Adrenal gland (tissue), 12 donors: ENCODE results near the gene PLXNA2. TPM values are rescaled to one million over a fixed set of nuclear protein-coding genes. Genes with fewer than 3 reads are reported as not detected.

Source experiments
- DNase-seq, 7 donors: peaks; one replicate each; pipeline ENCODE4 v3.0.0-alpha.2; 2019 to 2020
- H3K27ac ChIP-seq, 5 donors: fragments of 200-600 bp; sonication (generic) in 4 of 5; 1 replicate in 3 of 5; 2 replicates in 2 of 5; pipeline versions ENCODE4 v1.5.1 to v1.8.0; 2016 to 2020; ENCODE audit warnings: mild to moderate bottlenecking in 1 of 5
- H3K27me3 ChIP-seq: fragments of 200-600 bp; 2 replicates; pipeline ENCODE4 v1.8.0; 2021
- H3K36me3 ChIP-seq, 2 donors: fragments of 200-600 bp; replicated peaks in 1 of 2; 1 replicate in 1 of 2; 2 replicates in 1 of 2; pipeline versions ENCODE4 v1.5.1 to v1.8.0; 2018 to 2022
- H3K4me1 ChIP-seq, 2 donors: fragments of 200-600 bp; replicated peaks in 1 of 2; 1 replicate in 1 of 2; 2 replicates in 1 of 2; pipeline versions ENCODE4 v1.5.1 to v1.8.0; 2018 to 2021
- H3K4me3 ChIP-seq, 4 donors: fragments of 200-600 bp; sonication (generic) in 3 of 4; one replicate each; pipeline ENCODE4 v1.5.1; 2016 to 2018
- H3K9me3 ChIP-seq, 3 donors: fragments of 200-600 bp; sonication (generic) in 1 of 3; replicated peaks in 1 of 3; 1 replicate in 2 of 3; 2 replicates in 1 of 3; pipeline versions ENCODE4 v1.5.1 to v1.8.0; 2016 to 2021
- CTCF ChIP-seq, 6 experiments: fragments of 450-650 bp in 4 of 6; fragments of 200-600 bp in 2 of 6; sonication (generic) in 1 of 6; IDR thresholded peaks; 1 replicate in 5 of 6; 2 replicates in 1 of 6; pipeline versions ENCODE4 v1.5.1 to v1.8.0; 2016 to 2021; ENCODE audit warnings: antibody characterized with exemption in 6 of 6, mild to moderate bottlenecking in 2 of 6, moderate library complexity in 1 of 6
- POLR2A ChIP-seq, 2 donors: fragments of 450-650 bp; IDR thresholded peaks; one replicate each; pipeline ENCODE4 v1.6.1; 2017; ENCODE audit warnings: antibody characterized with exemption in 2 of 2, mild to moderate bottlenecking in 2 of 2, moderate library complexity in 1 of 2
- WGBS, 4 donors: extraction: QIAGEN DNeasy Blood & Tissue Kit in 2 of 4; methylation state at CpG; one replicate each; pipeline versions ENCODE4 v1.1.5 to v1.1.7; 2013 to 2017; 5-methylcytosine and 5-hydroxymethylcytosine counted together
- intact Hi-C, 2 donors: fragments of 100-400 bp; cut with DNase I; formaldehyde crosslinking; loops; one replicate each; pipeline versions ENCODE4 v1.14.1 to v1.15.0; 2022 to 2023
- polyA plus RNA-seq, 3 donors: library from polyadenylated mRNA; stranded (reverse); fragments of 200-250 nt in 2 of 3; fragments of 350-450 nt in 1 of 3; fragmentation: Illumina TruSeq in 1 of 3; extraction: RNeasy Lipid Tissue Mini Kit (QIAGEN cat#74804) in 1 of 3; gene quantifications; one replicate each; pipeline ENCODE4 v1.2.3, GENCODE V29; 2013 to 2014
- total RNA-seq, 9 donors: library from RNA; depleted of rRNA in 4 of 9; stranded (reverse); fragments of >200 nt in 4 of 9; fragments of 120-200 nt in 1 of 9; fragmentation: NEBNext Ultra II Directional in 1 of 9; extraction: Animal tissue kit (Norgen Biotek cat#: 25700) in 1 of 9; gene quantifications; one replicate each; pipeline versions ENCODE4 v1.1.0 to v1.2.4, GENCODE V29; 2013 to 2023
- donor health status: healthy with polysubstance abuse.
- donor health status: Bipolar disorder and iron deficiency.
- donor health status: DM: yes; HTN: yes; CAD: no.
- donor health status: DM: no; HTN: no; CAD: no.
- donor health status: DM: no; HTN: no; CAD: no.
- donor health status: DM: yes; HTN: yes; CAD: no.

PLXNA2 gene
- total and polyA plus RNA-seq, 12 donors = 2.7 to 9.4 (median 4.5) TPM

- Histone ChIP-seq H3K27ac (no peak overlapping the region), H3K4me1 (peaks cover 0 to 24% of the 10 kb centered on the region in 2 donors), H3K27me3 (no peaks in the 10 kb centered on the region), H3K9me3 (no peaks in the 10 kb centered on the region), H3K4me3 (no peak overlapping the region), H3K36me3 (no peaks in the 10 kb centered on the region)
- TF ChIP-seq POLR2A (IDR thresholded peaks at IDR 0.05) (no peak), CTCF (IDR thresholded peaks at IDR 0.05) (no peak)
- 77 to 83% (median 82%) methylated on average over 10 of the region's 10 CpGs for WGBS, 4 donors
- DNase-seq = peak in 1 of 7 donors; percentile 44
- intact Hi-C loops = loop anchor here (2.0 to 5.0 kb wide), 4 partner anchors 107 to 217 kb away; no protein-coding TSS in a partner anchor
Observed at GRCh38 chr1:208239473-208240381, 4.5 kb downstream of the PLXNA2 start.

- Histone ChIP-seq H3K27me3 (no peaks in the 10 kb centered on the region), H3K27ac (peak overlapping the region in 1 of 5 donors; percentile 55), H3K9me3 (no peaks in the 10 kb centered on the region), H3K4me1 (peaks cover 0 to 21% of the 10 kb centered on the region in 2 donors), H3K4me3 (no peak overlapping the region), H3K36me3 (no peaks in the 10 kb centered on the region)
- DNase-seq = peak in 4 of 7 donors; percentile 29 to 53 (median 38)
- no peak for TF ChIP-seq POLR2A (IDR thresholded peaks at IDR 0.05)
- TF ChIP-seq CTCF (IDR thresholded peaks at IDR 0.05) = peak; percentile 37 to 73 (median 58)
- 40 to 60% (median 49%) methylated on average over 9 of the region's 9 CpGs for WGBS, 4 donors
- intact Hi-C loops = no loop called here
Observed at GRCh38 chr1:208238710-208239472, 5.3 kb downstream of the PLXNA2 start.

- Histone ChIP-seq H3K4me1 (peaks cover 0 to 14% of the 10 kb centered on the region in 2 donors), H3K36me3 (no peaks in the 10 kb centered on the region), H3K4me3 (no peak overlapping the region), H3K9me3 (no peaks in the 10 kb centered on the region), H3K27ac (no peak overlapping the region), H3K27me3 (no peaks in the 10 kb centered on the region)
- TF ChIP-seq POLR2A (IDR thresholded peaks at IDR 0.05) (no peak), CTCF (IDR thresholded peaks at IDR 0.05) (no peak)
- 73 to 94% (median 79%) methylated on average over 8 of the region's 8 CpGs for WGBS, 4 donors
- intact Hi-C loops = no loop called here
- peak in 1 of 7 donors; percentile 31 for DNase-seq
Observed at GRCh38 chr1:208237241-208237640, 6.9 kb downstream of the PLXNA2 start.
